HG03066 (cell line): ENCODE results near the gene ADGRG2.
"Not testable (repeated sequence)": the region's sequence is repeated elsewhere in the genome, so short reads cannot be mapped to it uniquely, and the experiment has no call there.

Source experiments
- ATAC-seq: cut with Tn5 transposase; IDR thresholded peaks from one replicate; pipeline ENCODE4 v1.9.1; 2021; ENCODE audit warnings: low read depth; ENCODE audit not compliant: unreplicated experiment

Gene ADGRG2

DNA sequence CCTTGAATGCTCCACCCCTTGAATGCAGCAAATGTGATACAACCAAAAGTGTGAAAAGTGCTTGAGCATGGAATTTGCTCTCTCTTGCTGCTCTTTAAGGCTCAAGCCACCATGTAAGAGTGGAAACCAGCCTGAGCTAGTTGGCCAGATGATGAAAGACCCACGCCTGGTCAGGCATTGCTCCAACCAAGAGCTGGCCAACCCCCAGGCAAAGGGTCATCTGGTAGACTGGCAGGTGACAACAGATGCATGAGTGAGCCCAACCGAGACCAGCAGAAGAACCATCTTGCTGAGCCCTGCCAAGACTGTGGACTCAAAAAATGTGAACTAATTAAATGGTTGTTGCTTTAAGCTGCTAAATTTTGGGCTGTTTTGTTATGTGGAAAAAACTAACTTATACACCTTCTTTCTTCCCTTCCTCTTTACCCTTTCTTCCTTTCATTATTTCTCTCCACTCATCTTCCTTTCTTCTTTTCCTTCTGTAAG, 32.7 kb downstream of the ADGRG2 start:
- ATAC-seq, result no peak

DNA sequence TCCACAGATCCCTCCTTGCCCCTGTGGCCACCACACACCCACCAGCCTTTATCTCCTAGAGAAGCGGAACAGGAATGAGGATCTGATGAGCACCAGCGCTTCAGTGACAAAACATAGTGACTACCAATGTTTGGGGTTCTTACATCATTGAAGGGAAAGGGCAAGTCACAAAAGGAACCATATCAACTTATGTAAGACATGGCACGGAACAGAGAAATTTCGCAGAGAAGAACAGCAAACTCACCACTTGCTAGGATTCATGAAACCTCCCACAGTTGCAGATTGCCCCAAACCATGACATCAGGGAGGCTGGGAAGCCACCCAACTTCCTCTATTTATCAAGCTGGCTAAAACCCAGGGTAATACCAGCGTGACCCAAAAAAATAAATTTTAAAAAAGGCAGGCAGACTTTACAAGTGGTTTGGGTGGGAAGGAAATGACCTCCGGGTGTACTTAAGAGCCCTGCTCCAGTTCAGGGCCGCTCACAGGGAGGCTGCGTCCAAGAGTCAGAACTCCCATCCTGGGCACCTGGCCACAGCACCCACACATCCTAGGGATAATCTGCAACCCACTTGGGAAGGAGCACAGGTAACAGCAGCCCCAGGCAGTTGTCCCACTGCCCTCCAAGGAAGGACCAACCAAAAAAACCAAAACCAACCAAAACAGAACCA, 36.0 kb downstream of the ADGRG2 start:
- no peak for ATAC-seq

DNA sequence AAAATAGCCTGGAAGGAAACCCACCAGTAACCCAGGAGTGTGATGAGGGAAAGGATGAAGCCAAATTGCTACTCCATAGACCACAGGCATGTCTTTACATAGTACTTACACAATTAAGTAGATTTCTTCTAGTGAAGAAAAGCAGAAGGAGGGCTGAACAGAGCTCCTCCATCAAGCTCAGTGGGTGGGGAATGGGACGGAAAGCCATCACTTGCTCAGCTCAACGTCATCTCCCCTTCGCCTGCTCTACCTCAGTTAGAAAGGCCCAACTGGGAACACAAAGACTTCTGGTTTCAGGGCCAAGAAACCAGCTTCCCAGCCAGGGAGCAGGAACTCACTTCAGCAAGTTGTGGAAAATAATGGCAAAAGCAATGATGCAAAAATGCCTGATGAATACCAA, 36.6 kb downstream of the ADGRG2 start:
- ATAC-seq, result no peak

DNA sequence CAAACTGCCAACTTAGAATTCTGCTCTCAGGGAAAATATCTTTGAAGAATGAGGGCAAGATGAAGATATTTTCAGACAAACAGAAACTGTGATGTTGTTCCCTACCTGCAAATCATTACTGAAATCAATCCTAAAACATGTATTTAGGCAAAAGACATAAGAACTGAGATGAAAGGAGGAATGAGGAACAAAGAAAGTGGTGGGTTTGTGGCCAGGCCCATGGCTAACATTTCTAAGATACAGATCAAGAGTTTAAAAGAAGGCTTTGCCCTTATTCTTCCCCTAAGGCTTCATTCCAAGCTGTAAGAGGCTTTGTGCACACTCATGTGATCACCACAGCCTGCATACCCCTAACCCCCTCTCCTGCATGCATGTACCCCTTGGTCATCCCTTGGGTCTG, 46.5 kb downstream of the ADGRG2 start:
- no peak for ATAC-seq

DNA sequence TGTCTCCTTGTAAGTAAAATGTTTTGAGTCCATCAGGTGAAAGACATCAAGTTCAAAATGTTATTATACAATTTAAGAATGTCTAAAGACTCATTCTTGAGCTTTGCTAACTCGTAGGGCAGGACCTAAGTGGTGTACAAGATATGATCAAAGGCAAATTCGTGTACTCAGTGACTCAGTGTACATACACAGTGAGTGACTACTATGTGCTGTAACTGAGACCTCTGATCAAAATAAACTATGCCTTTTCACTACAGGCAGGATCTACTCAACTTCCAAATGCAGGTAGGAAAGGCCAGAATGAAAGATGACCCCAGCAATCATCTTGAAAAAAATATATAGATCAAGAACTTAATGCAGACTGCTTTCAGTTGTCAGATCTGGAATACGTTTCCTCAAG, 49.9 kb downstream of the ADGRG2 start:
- no peak for ATAC-seq

DNA sequence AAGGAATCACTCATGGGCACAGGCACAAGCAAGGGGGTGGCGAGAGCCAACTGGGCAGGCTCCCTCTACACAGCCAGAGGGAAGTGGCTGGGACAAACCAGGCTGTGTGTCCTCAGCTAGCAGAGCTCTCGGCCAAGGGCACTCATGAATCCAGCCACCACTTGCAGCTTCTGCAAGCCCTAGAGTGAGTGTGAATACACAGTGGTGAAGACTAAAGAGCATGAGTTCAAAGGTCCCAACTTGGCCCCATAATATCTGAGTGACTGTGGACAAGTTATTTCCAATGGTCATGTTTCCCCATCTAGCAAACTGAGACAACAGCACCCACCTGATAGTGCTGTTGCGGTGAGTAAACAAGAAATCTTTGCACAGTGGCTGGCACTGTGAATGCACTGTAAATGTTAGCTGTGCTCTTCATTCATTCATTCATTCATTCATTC, 51.7 kb downstream of the ADGRG2 start:
- ATAC-seq, result no peak

DNA sequence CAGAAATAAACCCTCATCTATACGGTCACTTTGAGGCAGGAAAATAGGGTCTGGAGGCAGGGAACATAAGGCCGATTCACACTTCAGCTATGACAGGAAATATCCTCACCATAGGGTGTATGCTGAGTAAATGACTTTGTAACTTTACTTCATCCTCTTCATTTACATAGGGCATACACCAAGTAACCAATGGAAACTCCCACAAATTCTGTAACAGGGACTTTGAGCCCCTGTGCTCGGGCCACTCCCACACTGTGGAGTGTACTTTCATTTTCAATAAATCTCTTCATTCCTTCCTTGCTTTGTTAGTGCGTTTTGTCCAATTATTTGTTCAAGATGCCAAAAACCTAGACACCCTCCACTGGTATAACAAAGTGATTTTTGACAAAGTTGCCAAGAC, 55.3 kb downstream of the ADGRG2 start:
- ATAC-seq, result not testable (repeated sequence)

DNA sequence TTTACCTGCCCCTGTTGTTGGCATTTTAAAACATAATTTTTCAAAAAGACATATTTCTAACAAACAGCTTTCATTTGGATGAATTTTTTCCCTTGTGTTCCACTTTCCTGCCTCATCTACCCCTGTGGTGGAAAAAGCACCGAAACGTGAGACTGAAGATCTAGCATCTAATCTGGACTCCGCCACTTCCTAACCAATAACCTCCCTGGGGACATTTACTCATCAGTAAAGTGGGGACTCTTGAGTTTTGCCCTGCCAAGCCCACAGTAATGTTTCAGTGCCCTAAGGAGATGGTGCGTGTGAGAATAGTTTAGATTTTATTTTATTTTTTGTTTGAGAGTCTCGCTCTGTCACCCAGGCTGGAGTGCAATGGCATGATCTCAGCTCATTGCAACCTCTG, 56.7 kb downstream of the ADGRG2 start:
- no peak for ATAC-seq

DNA sequence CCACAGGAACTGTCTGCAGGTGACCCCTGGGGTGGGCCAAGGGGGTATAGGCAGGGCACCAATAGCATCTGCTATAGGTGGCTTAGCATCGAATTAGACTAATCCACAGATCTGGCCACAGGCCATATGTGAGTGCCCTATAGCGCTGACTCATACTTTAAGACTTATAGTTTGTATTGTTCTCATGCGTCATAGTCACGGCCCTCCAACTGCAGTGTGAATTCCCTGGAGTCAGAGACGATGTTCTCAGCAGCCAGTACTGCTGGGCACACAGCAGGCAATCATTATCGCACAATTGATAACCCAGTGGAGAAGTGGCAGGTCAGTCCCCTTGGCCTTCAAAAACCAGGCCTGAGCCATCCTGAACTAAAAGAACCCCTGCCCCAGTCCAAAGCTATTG, 58.1 kb downstream of the ADGRG2 start:
- ATAC-seq, result no peak

DNA sequence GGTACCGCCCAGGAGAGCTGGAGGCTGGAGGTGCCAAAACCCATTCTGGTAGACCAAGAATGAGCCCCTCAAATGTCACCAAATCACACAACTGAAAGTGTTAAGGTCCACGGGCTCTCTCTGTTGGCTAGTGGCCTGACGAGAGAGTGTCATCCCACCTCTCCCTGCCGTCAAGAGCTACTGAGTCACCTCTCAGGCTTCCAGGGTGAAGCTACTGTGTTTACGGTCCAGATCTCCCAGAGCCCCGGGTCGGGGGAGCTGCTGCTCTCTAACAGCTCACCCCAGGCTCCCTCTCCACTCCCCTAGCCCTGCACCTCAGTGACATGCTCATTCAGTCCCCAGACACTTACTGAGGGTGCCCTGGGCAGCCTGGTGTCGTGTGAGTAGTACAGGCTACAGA, 59.2 kb downstream of the ADGRG2 start:
- no peak for ATAC-seq

DNA sequence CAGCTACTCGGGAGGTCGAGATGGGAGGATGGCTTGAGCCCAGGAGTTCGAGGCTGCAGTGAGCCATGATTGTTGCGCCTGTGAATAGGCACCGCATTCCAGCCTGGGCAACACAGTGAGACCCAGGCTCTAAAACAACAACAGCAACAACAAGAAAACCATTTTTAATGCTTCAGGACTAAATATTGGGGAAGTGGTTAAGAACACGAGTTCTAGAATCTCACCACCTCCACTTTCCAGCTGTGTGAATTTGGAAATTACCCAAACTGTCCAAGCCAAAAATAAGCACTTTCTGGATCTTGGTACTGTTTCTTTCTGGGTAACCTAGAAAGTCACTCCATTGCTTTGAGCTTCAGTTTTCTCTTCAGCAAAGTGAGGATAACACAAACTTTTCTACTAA, 63.2 kb downstream of the ADGRG2 start:
- no peak for ATAC-seq

DNA sequence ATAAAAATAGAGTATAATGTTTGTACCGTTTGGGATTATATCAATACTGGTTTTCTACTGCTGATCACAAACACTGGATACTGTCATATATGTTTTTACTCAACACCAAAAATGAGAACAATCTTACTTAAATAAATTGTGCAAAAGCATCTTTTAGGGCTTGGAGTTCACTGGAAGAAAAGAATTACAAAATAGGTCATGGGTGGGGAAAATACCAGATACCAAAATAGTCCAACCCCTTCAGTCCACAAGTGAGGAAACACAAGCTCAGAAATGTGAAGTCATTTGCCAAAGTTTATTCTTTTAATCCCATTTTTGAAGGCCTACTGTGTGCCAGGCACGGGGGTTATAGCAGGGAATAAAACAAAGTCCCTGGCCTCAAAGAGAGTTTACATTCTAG, 64.4 kb downstream of the ADGRG2 start:
- no peak for ATAC-seq

DNA sequence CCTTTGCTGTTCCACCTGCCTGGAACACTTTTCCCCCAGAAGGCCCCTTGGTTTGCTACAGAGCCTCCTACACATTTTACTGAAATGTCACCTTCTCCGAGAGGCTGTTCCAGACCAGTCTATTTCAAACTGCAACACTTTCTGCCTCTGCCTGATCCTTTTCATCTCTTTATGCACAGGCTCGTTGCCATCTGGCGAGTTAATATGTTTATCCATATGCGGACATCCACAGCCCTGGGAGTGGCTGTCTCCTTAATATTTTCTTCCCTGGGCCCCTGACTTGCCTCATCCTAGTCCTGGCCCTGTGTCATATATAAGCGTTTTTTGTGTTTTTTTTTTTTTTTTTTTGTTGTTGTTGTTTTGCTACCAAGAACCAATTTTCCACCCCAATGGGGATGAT, 73.2 kb downstream of the ADGRG2 start:
- no peak for ATAC-seq

DNA sequence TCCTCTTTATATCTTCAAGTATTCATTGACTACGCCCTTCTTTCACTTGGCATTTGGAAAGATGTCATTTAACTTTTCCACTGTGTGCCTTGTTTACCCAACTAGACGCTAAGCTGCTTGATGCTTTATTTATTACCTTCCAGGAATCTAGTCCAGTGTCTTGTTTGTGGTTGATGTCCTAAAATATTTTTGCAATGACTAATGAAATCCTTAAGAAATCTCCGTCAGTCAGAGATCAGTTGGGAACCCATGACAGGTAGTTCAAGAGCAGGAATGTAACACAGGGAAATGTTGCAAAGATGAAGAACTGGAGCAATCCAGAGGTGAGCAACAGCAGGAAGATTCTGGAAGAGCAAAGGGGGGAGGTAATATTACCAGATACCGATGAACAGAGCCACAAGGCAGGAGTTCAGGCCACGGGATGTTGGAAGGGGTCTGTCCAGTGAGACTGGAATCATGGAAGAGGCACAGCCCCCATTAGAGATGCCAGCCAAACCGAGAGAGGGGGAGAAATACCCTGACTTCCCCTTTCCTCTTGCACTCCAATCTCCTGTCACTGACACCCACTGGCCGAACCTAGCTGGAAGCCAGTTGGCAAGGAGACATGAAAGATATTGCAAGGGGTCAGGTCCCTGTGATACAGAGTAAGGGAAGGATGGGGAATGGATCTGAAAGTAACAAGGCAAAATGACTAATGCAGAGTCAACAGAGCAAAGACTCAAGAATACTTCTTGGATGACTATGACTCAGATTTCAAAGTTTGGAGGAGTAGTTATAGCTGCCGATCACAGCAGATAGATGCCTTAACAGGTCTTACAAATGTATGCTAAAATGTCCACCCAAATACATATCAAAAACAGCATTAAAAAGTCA, 75.7 kb downstream of the ADGRG2 start:
- ATAC-seq, result no peak

DNA sequence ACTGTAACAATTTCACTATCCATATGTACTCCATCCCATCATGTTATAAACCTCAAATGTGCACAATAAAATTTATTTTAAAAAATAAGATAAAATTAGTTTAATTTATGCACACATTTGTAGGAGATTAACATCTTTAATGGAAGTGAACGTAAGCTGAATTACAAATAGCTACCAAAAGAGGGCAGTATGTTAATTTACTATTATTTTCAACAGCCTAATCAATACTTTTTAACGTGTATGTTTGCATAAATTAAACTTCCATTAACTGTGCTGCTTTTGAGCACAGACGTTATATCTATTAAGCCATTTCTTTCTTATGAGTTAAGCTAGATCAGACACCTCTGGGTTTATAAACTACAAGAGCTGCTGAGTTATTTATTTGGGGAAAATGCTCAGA, 81.9 kb downstream of the ADGRG2 start:
- no peak for ATAC-seq

DNA sequence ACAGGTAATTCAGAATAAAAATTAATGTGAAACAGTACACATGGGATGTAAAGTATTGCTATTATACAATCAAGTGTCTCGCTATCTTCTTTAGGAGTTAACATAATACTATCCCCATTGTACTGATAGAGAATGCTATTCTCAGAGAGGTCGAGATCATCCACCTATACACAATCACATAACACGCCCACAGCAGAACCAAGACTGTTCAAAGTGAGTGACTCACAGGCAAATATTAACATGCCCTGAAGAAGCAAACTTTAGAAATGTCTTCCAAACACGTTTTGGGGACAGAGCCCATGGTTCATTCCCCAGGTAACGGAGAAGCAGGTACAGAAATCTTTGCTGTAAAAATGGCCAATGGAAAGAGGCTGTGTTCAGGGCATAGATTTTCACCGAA, 88.2 kb downstream of the ADGRG2 start:
- no peak for ATAC-seq

DNA sequence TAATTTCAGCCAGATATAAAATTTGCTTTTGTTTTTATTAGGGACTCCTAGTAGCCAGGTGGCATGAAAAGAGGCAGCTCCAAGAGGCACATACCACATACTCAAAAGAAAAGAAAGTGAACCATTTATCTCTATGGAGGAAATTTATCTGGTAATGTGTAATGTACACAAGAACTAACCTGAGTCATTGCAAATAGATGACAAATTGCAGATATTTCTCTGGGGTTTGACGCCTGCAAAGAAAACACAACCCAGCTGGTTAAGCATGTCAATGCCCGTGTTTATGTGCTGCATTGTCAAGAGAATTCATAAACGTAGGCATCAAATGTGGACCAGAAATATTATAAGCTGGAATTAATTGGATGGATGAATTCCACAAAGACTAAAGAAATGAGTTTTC, 91.5 kb downstream of the ADGRG2 start:
- no peak for ATAC-seq

DNA sequence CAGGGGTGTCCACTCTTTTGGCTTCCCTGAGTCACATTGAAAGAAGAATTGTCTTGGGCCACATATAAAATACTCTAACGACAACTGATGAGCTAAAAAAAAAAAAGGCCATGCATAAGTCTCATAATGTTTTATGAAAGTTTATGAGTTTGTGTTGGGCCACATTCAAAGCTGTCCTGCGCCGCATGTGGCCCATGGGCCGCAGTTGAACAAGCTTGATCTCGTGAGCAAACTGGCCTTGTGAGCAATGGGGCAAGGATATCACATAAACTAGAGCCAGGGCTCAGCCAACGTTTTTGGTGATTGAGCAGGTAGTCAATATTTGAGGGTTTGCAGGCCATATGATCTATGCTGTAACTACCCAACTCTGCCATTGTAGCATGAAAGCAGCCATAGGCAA, 93.7 kb downstream of the ADGRG2 start:
- no peak for ATAC-seq

DNA sequence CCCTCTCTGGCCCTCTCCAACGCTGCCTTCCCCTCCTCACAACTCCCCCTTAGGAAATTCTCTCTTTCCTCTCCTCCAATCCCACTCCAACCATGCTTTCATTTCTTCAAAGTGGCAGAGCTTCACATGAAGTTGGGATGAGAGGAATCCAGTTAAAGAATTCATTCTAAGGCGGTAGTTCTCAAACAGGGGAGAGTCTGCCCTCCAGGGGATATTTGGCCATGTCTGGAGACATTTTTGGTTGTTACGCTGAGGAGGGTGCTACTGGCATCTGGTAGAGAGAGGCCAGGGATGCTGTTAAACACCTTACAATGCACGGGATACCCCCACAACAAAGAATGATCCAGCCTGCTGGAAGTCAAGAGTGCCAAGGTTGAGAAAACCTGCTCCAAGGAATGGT, 97.9 kb downstream of the ADGRG2 start:
- ATAC-seq, result no peak

DNA sequence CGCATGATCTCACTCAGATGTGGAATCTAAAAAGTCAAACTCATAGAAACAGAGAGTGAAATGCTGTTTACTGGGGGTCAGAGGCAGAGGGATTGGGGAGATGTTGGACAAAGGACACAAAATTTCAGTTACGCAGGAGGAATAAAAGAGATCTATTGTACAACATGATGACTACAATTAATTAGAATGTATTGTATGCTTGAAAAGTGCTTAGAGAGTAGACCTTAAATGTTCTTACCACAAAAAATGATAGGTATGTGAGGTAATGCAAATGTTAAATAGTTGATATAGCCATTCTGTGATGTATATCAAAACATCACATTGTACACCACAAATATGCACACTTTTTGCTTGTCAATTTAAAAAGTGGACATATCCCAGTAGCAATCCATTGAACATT, 102.3 kb downstream of the ADGRG2 start:
- no peak for ATAC-seq

DNA sequence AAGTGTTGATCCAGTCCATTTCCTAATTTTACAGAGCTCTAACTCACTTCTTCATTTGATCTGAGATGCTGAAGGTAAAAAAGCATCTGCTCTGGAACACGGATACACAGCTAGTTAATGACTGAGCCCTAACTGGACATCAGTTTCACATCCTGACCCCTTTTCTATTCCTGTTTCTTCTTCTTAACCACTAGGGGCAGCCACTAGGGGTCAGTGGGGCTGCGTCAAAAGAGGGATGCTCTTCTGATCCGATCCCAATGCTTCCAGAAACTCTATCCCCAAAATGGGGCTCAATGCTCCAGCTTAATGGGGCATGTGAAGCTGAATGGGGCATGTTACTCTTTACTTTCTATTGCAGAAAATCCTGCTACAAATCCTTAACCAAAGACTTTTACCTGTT, 105.0 kb downstream of the ADGRG2 start:
- ATAC-seq, result no peak

DNA sequence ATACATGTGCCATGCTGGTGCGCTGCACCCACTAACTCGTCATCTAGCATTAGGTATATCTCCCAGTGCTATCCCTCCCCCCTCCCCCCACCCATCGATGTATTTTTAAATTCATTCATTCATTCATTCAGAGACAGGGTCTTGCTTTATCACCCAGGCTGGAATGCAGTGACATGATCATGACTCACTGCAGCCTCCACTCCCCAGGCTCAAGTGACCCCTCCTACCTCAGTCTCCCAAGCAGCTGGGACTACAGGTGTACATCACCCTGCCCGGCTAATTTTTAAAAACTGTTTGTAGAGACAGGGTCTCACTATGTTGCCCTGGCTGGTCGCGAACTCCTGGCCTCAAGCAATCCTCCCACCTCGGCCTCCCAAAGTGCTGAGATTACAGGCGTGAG, 105.7 kb downstream of the ADGRG2 start:
- not testable (repeated sequence) for ATAC-seq
